ENCODE results near the gene MTUS2.
"Not testable (repeated sequence)": the region's sequence is repeated elsewhere in the genome, so short reads cannot be mapped to it uniquely, and the experiment has no call there.

Gene MTUS2

GRCh38 chr13:29204651-29205050, 384.5 kb downstream of the MTUS2 start:
- TF ChIP-seq CTCF (IDR thresholded peaks at IDR 0.05; ENCODE audit: extremely low read depth, missing control alignments) = no peak
- no peak for DNase-seq (ENCODE audit: low spot score)

GRCh38 chr13:29210676-29211075, 390.5 kb downstream of the MTUS2 start:
- no peak for TF ChIP-seq CTCF (IDR thresholded peaks at IDR 0.05; ENCODE audit: extremely low read depth, missing control alignments)
- DNase-seq (ENCODE audit: low spot score) = no peak

GRCh38 chr13:29211162-29211561, 391.0 kb downstream of the MTUS2 start:
- DNase-seq (ENCODE audit: low spot score) = not testable (repeated sequence)

GRCh38 chr13:29222458-29222857, 402.3 kb downstream of the MTUS2 start:
- DNase-seq (ENCODE audit: low spot score) = no peak
- no peak for TF ChIP-seq CTCF (IDR thresholded peaks at IDR 0.05; ENCODE audit: extremely low read depth, missing control alignments)

- no peak for TF ChIP-seq CTCF (IDR thresholded peaks at IDR 0.05; ENCODE audit: extremely low read depth, missing control alignments)
- DNase-seq (ENCODE audit: low spot score) = no peak
These were observed 404.1 kb downstream of the MTUS2 start for GRCh38 chr13:29224206-29224605.

GRCh38 chr13:29227576-29227975, 407.4 kb downstream of the MTUS2 start:
- no peak for DNase-seq (ENCODE audit: low spot score)
- no peak for TF ChIP-seq CTCF (IDR thresholded peaks at IDR 0.05; ENCODE audit: extremely low read depth, missing control alignments)

- no peak for DNase-seq (ENCODE audit: low spot score)
- no peak for TF ChIP-seq CTCF (IDR thresholded peaks at IDR 0.05; ENCODE audit: extremely low read depth, missing control alignments)
These were observed 410.2 kb downstream of the MTUS2 start for GRCh38 chr13:29230299-29230845.
